Inferior parietal cortex (tissue), 1 donor: ENCODE data around the gene PREX1.
"Not testable (repeated sequence)": the region's sequence is repeated elsewhere in the genome, so short reads cannot be mapped to it uniquely, and the experiment has no call there.

Experiments
- DNase-seq: peaks from one replicate; pipeline ENCODE4 v3.0.0-alpha.2; 2016; ENCODE audit errors: extremely low spot score

PREX1 gene

DNA sequence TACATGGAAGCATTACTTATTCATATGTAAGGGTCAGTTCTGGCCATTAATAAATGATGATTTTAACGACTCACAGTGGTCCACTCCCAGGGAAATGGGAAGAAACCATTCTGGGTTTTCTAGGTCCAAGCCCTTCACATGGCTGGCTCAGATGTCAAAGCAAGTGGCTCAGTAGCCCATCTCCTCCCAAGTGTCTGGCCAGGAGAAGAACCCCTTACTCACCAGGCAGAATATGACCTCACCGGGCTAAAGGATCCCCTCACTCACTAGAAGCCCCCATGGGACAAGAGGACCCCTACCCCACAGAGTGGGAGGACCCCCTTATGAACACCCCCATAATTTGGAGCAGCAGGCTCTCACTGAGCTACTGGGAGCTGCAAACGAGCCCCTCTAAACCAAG is 34.0 kb downstream of the PREX1 start:
- DNase-seq = no peak

DNA sequence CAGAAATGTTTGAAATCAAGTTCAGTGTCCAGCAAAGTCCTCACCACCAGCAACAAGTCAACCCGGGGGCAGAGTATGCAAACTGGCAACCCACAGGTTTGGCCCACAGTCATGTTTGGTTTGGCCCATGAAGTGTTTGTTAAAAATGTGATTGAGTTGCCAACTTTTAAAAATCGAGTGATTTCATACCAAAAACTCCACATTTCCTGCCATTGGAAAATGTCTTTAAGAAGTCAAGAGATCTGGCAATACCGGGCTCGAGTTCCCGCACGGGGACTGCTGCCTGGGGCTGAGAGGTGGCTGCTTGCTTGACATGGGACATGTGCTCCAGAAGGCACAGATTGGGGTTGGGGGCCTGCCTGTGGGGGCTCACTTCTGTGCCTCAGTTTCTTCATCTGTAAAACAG is 36.1 kb downstream of the PREX1 start:
- DNase-seq = no peak

DNA sequence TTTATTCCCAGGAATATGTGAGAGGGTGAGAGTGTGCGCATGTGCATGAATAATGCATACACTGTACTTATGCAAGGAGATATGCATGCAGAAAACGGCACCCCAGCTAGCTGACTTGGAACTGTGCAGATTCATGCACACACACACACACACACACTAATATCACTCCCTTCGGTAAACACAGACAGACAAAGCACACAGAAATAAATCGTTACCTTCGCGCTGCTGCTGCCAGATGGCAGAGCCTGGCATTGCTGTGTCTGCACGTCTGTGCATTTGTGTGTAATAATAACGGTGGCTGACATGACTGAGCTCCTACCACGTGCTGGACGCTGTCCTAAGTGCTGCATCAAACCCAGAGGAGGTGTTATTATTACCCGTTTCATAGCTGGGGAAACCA is 36.8 kb downstream of the PREX1 start:
- DNase-seq = no peak

DNA sequence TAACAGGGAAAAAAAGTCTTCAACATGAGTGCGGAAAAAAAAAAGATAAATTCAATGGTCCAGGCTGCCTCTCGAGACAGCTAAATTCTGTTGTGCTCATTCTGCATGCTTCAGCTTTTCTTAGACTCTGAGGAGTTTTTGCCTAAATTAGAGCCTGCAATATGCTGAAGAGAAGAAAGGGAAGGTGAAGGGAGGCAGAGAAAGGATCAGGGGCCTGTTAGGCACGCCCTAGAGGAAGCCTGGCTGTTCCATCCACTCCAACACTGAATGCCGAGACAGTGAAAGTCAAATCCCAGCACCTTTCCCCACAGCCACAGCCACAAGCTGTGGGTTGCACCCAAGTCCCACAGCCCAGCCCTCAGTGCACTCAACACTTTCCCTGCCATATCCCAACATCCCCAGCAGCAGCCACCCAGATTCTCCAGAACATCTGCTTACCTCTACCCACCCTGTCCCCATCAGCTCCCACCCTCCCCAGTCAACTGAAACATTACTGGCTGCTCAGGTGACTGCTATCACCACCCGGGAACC is 37.3 kb downstream of the PREX1 start:
- no peak for DNase-seq

DNA sequence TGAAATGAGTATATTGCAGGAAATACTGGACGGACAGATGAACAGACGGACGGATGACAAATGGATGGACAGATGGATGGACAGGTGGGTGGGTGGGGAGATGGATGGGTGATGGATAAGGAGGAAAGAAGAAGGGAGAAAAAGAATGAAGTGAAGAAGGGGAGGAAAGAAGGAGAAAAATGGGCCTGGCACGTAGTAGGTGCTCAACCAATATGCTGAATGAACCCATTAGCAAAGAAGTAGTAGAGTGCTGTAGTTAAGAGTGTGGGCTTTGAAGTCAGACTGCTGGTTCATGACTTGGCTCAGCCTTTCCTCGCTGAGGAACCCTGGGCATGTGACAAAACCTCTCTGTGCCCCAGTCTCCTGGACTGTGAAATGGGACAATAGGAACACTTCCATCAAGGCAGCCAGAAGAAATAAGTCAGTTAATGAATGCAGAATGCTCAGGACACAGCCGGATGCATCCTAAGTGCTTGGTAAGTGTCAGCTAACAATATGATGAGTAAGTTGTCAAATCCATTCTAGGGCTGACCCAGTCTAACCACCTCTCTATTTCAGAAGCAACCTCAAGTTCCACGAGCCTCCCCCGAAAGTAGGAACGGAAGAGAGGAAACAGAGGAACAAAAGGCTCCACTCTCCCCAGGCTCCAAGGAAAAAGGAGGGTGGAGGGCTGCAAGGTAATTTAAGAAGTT is 37.9 kb downstream of the PREX1 start:
- no peak for DNase-seq

DNA sequence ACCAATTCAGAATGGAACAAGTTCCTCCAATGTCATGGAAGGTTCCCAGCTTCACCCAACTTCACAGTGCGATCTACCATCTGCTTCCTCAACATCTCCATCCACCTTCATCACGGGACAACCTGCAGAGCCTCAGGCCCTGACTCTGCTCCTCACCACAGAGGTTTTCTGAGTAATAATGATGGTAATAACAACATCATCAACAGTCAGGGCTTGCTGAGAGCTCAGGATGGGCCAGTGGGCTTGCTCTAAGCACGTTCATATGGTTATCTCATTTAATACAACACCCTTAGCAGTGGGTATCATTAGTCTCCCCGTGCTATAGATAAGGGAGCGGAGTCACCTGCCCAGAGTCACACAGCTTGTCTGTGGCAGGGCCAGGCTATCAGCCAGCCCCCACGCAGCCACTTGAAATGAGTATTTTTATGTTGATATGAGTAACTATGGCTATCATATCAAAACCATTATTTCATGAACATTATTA is 38.6 kb downstream of the PREX1 start:
- DNase-seq = no peak

DNA sequence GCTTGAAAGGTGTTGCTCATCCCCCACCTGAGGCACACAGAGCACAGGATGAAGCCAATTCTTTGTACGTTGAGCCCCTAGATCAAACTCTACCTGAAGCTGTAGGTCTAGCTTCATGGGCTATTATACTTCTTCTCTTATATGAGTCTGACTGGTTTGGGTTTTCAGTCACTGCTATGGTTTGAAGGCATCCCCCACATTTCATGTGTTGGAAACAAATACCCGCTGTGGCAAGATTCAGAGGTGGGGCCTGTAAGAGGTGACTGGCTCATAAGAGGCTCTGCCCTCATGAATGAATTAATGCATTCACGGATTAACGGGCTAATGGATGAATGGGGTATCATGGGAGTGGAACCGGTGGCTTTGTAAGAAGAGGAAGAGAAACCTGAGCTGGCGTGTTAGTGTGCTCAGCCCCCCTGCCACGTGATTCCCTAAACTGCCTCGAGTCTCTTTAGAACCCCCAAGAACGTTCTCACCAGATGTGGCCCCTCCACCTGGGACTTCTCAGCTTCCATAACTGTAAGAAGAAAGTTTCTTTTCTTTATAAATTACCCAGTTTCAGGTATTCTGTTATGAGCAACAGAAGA is 39.2 kb downstream of the PREX1 start:
- no peak for DNase-seq

DNA sequence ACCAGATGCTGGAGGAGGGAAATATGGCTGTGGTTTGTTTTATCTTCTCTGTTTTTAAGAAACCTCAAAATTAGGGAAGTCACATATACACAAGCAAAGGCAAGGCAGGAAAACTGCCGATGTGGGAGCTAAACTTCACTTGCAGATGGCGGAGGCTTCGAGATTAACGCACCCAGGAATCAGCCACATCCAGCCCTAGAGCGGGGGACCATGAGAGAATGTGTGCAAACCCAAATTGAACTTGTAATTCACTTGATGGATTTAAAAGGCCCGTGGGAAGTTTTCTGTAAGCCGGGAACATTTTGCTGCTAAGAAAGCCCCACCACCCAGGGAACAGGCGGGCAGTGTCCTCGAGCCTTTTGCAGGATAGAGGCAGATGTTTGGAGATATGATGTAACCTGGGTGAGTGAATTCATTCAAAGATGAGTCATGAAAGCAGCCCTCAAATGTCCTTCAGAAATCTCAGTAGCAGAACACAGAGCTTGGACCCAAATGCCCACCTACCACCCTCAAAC is 39.9 kb downstream of the PREX1 start:
- no peak for DNase-seq

DNA sequence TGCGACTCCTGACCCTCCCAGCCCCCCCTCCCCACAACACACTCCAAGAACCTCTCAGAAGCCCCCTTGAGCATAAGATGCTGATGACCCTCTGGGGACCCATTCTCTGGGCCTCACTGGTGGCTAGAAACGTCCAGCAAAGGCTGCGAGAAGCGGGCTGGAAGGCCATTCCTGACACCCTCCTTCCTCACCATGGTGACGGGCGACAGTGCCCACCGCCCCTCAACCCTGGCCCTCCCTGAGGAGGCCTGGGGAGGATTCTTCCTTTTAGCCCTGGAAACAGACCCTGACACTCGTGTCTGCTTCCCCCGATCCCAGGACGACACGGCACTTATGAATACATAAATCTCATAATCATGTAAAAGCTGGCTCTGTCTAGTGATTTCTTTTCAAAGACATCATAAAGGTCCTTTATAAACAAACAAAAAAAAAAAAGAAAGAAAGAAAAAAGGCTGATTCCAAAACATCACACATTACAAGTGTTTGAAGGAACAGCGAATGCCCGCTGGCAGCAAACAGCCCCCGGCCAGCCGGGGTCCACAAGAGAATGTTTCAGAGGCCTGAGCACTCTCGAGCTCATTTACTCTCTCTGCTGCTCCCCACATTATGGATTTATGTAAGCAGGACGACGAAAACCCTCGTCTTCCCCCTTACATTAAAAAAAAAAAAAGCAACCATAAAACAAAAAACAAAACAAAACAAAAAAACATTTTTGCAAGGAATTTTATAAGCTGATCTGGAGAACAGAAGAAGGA is 40.7 kb downstream of the PREX1 start:
- DNase-seq = no peak

DNA sequence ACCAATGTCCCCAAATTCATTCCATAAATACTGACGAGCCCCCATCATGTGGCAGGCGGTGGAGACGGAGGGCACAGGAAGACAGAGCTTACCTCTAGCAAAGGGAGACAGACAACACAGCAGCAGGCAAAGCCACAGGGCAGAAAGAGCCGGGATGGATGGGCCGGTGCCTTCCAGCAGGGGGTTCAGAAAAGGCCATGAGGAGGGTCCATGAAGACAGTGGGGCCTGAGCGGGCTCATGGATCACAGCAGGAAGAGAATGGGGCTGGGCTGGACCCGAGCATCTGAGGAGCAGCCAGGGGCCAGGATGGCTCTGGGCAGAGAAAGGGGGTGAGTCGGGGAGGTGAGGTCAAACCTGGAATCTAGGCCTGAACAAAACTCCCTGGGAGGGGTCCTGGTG is 42.0 kb downstream of the PREX1 start:
- no peak for DNase-seq

DNA sequence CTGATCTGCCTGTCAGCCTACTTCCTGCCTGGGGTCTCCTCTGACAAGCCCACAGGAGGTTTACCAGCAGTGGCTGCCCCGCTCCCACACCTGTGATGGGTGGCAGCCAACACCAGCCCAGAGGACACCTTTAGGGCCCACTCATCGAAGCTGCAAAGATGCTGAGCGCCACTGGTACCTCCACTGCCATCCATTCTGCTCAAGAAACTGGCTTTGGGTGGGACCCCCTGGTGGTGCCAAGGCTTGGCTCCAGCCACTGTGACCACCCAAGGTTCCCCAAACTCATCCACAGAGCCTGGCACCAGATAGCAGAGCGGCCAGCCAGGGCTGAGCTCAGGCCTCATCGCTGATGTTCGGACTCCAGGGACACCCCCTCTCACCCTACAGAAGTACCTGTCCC is 42.5 kb downstream of the PREX1 start:
- no peak for DNase-seq

DNA sequence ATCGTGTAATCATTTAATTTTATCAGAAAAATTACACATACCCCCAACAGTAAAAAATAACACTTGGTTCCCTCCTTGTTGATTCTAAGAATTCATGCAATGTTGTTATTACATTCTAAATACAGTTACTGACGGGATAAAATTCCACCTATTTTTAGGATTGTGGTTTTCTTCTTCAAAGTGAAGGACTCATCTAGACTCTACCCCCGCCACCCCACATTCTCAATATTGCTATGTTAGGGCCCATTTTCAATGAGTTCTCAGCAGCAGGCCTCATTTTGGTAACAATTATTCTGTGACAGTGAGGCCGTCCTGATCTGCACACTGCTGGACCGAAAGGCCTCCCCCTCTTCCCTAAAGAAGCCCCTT is 43.5 kb downstream of the PREX1 start:
- no peak for DNase-seq

DNA sequence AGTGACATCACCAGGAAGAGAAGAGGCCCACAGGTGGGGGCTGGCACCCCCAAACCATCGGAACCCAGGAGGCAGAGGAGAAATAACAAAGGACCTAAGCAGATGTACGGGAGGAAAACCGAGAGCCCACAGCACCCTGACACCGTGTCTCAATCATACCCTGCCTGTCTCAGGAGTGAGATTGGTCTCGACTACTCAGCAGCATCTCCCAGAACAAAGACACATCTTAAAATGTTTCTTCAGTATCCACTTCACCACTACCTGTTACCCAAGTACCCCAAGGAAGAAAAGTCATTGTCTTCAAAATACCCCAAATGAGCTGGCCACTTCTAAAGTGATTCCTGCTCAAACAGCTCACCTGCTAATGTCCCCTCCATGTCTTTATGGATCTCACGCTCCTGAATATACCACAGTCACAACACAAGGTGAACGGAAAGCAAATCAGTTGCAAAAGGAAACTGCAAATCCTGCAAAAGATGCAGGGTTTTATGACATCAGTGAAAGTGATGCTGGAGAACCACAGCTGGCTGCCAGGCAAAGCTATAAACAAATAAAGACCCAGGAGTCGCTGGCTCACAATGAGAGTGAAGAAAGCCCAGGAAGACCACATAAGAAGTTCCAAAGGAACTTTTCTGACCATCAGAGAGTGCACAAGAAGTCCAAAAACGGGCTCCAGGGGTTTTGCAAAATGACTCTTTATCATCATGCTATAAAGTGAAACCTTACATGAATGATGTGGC is 44.1 kb downstream of the PREX1 start:
- DNase-seq = no peak

DNA sequence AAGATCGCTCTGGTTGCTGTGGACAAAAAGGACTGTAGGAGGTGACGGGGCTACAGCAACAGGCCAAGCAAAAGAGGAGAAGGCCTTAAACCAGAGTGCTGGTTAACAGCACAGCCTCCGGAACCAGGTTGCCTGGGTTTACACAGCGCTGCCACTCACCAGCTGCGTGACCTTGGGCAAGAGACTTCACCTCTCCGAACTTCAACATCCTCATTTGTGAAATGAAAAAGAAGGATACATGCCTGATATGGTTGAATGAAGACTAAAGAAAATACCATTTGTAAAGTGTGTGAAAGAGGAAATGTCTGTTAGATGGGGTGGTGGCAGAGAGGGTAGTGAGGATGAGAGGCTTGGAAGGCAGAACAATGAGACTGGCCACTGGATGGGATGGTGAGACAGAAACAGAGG is 44.9 kb downstream of the PREX1 start:
- DNase-seq = no peak

DNA sequence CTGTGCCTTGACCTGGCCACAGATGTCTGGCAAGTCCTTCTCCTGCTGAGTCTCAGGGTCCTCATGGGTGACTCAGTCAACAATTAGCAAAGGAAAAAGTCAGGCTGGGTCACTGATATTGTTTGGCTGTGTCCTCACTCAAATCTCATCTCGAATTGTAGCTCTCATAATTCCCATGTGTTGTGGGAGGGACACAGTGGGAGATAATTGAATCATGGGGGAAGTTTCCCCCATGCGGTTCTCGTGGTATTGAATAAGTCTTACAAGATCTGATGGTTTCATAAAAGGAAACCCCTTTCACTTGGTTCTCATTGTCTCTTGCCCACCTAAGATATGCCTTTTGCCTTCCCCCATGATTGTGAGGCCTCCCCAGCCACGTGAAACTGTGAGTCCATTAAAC is 45.7 kb downstream of the PREX1 start:
- no peak for DNase-seq

DNA sequence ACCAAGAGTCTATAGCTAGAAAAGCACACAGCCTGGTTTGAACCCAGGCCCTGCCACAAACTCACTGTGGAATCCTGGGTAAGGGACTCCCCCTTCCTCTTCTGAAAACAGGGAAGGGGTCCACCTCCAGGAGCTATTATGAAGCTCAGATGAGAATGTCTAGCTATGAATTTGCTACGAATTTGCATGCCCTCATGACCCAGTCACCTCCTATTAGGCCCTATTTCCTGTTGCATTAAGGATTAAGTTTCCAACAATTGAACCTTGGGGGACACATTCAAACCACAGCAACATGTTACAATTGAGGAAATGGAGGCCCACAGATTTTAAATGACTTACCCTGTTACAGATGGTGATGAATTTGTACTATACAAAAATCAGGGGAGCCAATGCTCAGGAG is 46.2 kb downstream of the PREX1 start:
- no peak for DNase-seq

DNA sequence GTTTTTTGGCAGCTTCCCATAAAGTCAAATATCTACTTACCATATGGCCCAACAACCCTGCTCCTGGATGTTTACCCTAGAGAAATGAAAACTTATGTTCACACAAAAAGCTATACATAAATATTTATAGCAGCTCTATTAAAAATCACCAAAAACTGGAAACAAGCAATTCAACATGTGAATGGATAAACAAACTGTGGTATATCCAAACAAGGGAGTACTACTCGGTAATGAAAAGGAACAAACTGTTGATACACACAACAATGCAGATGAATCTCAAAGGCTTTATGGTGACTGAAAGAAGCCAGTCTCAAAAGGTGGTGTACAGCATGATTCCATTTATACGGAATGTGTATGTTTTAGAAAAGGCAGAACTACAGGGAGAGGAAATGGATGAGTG is 48.4 kb downstream of the PREX1 start:
- DNase-seq = no peak

DNA sequence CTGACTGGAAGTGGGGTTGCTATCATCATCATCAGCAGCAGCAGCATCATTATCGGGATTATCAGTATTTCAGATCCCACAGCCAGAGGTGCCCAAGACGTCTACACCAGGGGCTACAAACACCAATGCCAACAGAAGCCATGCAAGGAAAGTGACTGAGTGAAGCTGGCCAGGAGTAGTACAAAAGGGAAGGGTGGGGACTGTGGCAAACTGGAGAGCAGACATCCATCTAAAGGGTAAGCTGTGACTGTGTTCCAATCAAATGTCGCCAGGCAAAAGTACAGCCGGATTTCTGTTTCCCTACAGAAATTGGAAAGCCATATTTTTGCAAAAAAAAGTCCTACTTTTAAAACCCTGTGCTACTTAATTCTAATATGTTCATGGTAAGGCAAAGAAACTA is 50.0 kb downstream of the PREX1 start:
- no peak for DNase-seq

DNA sequence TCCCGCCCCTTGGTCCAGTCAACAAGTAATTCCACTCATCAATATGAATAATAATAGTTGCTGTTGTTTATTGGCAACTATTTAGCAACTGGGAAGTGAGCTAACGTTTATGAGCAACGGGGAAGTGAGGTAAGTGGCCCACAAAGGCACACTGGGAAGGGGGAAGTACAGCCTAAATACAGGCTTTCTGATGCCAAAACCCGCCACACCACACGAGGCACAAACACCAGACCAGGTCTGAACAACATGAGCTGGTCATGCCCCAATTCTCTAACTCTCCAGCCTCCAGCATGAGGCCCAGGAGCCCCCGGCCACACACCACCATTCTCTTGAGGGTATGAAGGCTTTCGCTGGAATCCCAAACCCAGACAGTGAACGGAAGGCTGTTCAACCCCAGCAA is 50.8 kb downstream of the PREX1 start:
- DNase-seq = no peak

DNA sequence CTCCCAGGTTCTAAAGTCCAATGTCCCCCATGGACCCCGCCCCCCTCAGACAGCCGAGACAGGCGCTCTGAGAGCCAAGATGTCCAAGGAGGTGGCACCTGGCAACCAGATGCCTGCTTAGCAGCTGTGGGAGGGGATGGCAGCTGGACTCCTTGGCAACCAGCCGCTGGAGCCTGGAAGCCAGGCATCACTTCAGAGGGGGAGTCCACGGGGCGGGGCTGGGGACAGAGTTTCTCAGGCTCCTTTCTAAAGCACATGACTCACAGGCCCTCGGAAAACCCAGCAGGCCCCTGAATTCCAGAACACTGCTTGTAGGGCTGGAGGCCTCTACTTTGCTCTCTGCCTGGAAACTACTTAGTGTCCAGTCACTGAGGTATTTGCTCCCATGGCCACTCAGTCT is 51.5 kb downstream of the PREX1 start:
- no peak for DNase-seq

DNA sequence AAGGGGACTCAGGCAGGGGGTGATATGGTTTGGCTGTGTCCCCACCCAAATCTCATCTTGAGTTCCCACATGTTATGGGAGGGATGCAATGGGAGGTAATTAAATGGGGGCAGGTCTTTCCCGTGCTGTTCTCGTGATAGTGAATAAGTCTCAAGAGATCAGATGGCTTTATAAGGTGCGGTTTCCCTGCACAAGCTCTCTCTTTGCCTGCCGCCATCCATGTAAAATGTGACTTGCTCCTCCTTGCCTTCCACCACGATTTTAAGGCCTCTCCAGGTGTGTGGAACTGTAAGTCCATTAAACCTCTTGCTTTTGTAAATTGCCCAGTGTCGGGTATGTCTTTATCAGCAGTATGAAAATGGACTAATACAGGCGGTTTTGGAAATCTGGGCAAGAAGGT is 52.3 kb downstream of the PREX1 start:
- DNase-seq = not testable (repeated sequence)

DNA sequence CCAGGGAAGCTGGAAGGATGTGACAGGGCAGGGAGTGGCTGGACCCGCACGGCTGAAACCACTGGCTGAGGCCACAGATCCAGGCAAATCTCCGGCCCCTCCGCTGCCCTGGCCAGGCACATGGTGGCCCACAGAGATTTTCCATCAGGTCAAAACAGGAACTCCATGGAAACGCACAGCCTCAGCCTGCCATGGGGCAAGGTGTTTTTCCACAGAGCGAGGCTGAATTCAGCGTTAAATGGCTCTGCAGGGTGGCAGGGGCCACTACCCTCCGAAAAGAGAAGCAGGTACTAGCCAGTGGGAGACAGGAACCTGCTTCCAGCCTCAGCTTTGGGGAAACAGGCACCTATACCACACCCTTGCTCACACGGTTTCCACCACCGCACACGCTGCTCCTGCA is 53.1 kb downstream of the PREX1 start:
- DNase-seq = no peak
